ENCODE data around the gene AFF3. TPM values are rescaled to one million over a fixed set of nuclear protein-coding genes. Genes with fewer than 3 reads are reported as not detected.

Gene AFF3
- total RNA-seq, 4 donors from 2014 or later, result 2.1 to 7.3 (median 3.5) TPM

DNA sequence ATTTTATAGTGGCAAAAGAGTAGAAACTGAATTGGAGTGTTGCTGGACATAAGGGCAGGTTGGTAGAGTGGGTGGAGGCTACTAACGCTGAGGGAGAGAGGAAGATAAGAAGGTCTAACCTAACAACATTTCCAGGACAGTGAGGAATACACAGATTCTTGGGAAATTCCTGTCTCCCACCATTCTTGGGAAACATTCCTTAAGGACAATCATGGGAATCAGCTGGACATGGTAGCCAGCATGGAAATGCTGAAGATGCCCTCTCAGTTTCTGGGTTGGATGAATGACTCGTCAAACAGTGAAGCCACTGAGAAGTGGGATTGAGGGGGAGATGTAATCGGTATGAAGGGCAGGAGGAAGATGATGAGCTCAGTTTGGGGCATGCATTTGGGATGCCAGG, 265.4 kb downstream of the AFF3 start:
- WGBS, 2 donors, result 93 to 98% methylated on average over 3 of the region's 3 CpGs
- no peak for DNase-seq (ENCODE audit: low spot score in 2 of 2)

DNA sequence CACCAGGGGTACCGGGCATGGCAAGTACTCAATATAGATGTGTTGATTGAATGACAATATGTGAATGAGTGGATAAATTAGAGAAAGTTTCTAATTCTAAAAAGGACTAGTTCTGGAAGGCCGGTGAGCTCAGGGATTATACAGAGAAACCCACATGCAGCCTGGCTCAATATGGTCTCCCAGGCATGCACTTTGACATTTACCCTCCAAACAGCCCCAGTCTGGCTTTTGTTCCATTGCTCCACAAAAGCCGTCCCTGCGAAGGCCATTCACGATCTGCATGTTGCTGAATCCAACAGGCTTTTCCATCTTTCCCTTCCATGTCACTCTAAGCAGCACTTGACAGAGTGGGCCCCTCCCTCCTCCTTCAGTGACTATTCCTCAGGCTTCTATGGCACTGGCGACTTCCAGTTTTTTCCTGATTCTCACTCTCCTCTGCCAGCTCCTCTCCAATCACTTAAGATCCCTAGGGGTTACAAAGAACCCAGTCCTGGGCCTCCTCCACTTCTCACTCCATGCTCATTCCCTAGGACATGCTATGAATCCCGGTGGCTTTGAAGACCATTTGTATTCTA, 266.7 kb downstream of the AFF3 start:
- no peak for DNase-seq (ENCODE audit: low spot score in 2 of 2)
- 92 to 94% methylated on average over 7 of the region's 7 CpGs for WGBS, 2 donors
- no peak for TF ChIP-seq POLR2A (IDR thresholded peaks at IDR 0.05)
- TF ChIP-seq, protein P1, sequence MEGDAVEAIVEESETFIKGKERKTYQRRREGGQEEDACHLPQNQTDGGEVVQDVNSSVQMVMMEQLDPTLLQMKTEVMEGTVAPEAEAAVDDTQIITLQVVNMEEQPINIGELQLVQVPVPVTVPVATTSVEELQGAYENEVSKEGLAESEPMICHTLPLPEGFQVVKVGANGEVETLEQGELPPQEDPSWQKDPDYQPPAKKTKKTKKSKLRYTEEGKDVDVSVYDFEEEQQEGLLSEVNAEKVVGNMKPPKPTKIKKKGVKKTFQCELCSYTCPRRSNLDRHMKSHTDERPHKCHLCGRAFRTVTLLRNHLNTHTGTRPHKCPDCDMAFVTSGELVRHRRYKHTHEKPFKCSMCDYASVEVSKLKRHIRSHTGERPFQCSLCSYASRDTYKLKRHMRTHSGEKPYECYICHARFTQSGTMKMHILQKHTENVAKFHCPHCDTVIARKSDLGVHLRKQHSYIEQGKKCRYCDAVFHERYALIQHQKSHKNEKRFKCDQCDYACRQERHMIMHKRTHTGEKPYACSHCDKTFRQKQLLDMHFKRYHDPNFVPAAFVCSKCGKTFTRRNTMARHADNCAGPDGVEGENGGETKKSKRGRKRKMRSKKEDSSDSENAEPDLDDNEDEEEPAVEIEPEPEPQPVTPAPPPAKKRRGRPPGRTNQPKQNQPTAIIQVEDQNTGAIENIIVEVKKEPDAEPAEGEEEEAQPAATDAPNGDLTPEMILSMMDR (IDR thresholded peaks at IDR 0.05), result no peak
- no peak overlapping the region for H3K4me3 ChIP-seq (ENCODE audit: low read depth, poor library complexity, severe bottlenecking)
- intact Hi-C loops (cut with DNase I; ENCODE audit: low total_unique reads), result no loop called here

More for the DNA sequence above, 265.4 kb downstream of the AFF3 start:
- no peak for TF ChIP-seq POLR2A (IDR thresholded peaks at IDR 0.05)
- TF ChIP-seq, protein P1 (IDR thresholded peaks at IDR 0.05), result no peak
- intact Hi-C loops (cut with DNase I; ENCODE audit: low total_unique reads), result no loop called here
- no peak overlapping the region for H3K4me3 ChIP-seq (ENCODE audit: low read depth, poor library complexity, severe bottlenecking)

DNA sequence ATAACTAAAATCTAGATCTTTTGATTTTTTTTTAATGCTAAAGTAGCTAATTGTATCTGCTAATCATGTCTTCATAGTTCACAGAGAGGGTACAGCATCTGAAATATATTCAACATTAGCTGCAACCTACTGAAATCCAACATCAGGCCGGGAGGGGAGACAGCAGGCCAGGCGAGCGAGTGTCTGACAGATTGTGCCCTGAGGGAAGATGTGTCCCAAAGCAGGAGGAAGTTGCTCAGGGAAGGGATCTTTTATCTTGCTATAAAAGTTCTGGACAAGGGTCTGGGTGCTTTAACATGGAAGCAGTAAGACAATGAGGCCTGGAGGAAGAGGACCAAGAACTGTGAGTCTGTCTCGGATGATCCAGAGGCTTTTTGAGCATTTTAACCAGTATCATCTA, 274.1 kb downstream of the AFF3 start:
- no peak for TF ChIP-seq POLR2A (IDR thresholded peaks at IDR 0.05)
- TF ChIP-seq, protein P1 (IDR thresholded peaks at IDR 0.05), result no peak
- H3K4me3 ChIP-seq (ENCODE audit: low read depth, poor library complexity, severe bottlenecking), result no peak overlapping the region
- no peak for DNase-seq (ENCODE audit: low spot score in 2 of 2)
- 75 to 77% methylated on average over 4 of the region's 4 CpGs for WGBS, 2 donors
- intact Hi-C loops (cut with DNase I; ENCODE audit: low total_unique reads), result no loop called here

DNA sequence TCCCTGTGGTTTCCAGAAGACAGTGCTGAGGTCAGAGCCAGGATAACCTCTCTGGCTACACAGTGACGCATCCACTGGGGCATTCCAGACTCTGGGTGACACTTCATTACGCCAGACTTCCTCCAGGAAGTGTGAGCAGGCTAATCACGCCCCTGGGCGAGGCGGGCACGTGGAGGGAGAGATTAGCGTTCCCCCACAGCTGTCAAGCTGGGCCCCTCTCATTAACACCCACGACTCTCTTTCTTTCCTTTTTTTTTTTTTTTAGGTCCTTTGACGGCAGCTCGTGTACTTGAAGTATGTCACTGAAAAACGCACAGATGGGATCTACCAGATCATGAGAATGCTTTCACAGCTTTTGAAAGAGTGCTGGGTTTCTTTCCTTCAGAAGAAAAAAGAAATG, 274.6 kb downstream of the AFF3 start:
- 53 to 55% methylated on average over 11 of the region's 11 CpGs for WGBS, 2 donors
- no peak overlapping the region for H3K4me3 ChIP-seq (ENCODE audit: low read depth, poor library complexity, severe bottlenecking)
- DNase-seq (ENCODE audit: low spot score in 2 of 2), result no peak
- intact Hi-C loops (cut with DNase I; ENCODE audit: low total_unique reads), result no loop called here
- TF ChIP-seq, protein P1 (IDR thresholded peaks at IDR 0.05), result no peak
- no peak for TF ChIP-seq POLR2A (IDR thresholded peaks at IDR 0.05)

DNA sequence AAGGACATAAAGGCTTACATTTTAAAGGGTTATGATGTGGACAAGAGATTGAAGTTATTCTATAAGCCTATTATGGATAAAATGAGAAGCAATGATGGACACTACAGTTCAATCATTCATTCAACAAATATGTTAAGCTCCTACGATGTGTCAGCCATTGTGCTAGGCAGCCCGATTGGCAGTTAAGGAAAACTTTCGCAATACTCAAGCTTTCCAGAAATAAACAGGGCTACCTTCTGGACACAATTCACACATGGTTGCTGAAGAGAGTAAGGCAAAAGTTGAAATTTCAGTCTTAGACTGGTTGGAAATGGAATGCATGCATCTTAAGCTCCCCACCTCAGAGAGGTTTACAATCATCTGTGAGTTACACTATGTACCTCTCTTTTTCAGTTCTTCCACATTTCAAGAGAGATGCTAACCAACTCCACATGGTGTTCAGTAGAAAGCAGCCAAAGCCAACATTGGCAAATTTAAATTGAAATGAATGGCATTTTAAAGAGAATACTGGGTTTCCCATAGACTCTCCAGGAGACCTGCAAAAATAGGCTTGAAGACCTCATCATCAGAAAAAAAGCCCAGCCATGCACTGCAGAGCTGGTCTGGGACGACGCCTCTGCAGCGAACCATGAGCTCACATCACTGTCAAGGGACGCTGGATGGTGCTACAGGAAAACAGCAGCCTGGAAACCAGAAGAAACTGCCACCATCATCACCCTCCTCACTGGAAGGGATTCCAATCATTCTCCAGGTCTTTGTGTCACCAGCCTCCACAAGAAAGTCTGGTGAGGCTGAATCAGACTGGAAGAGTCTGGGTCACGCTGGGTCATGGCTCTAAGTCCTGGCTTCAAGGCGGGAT, 276.3 kb downstream of the AFF3 start:
- TF ChIP-seq POLR2A (IDR thresholded peaks at IDR 0.05), result no peak
- TF ChIP-seq, protein P1 (IDR thresholded peaks at IDR 0.05), result no peak
- intact Hi-C loops (cut with DNase I; ENCODE audit: low total_unique reads), result no loop called here
- 69 to 82% methylated on average over 9 of the region's 9 CpGs for WGBS, 2 donors
- no peak overlapping the region for H3K4me3 ChIP-seq (ENCODE audit: low read depth, poor library complexity, severe bottlenecking)
- no peak for DNase-seq (ENCODE audit: low spot score in 2 of 2)

Data from lower leg skin (tissue), 4 donors.